HepG2 (cell line): ENCODE measurements around the gene ZSWIM9. TPM values are rescaled to one million over a fixed set of nuclear protein-coding genes. Genes with fewer than 3 reads are reported as not detected.
A peak's percentile ranks its signal among the peaks of the same experiment; 100 is the strongest.

Experiments
- ATAC-seq: fragments of 200-7000 bp; cut with Tn5 transposase; 3 replicates; pipeline ENCODE4 v1.9.1; 2020; ENCODE audit warnings: mild to moderate bottlenecking, moderate library complexity
- BruUV-seq: library from RNA; stranded (reverse); fragments of 400-500 nt; replicated peaks from 2 replicates; lab custom pipeline; 2021; lab: Mats Ljungman, UMichigan
- CTCF ChIA-PET: fragments of 300-600 bp; formaldehyde crosslinking; extraction: SDS; loops from one replicate; lab custom pipeline; 2021; ENCODE audit warnings: low total read pairs, inconsistent platforms, low intra/inter-chr PET ratio; lab: Yijun Ruan, JAX
- POLR2A ChIA-PET: fragments of 350-600 bp; sonication (Branson Sonifier 250); formaldehyde crosslinking; loops from one replicate; lab custom pipeline; 2020; ENCODE audit warnings: antibody characterized with exemption, inconsistent platforms; lab: Yijun Ruan, JAX
- DNase-seq: peaks from one replicate; pipeline ENCODE4 v3.0.0-alpha.2; 2015; ENCODE audit warnings: low spot score
- FAIRE-seq: peaks from 3 replicates; lab custom pipeline; 2011; peaks lifted over from hg19 to GRCh38; lab: Jason Lieb, UNC
- H2AFZ ChIP-seq: one replicate; pipeline ENCODE4 v1.6.1; 2011; ENCODE audit warnings: low read length, inconsistent platforms
- H3K27ac ChIP-seq: fragments of 300-600 bp; 3 replicates; pipeline ENCODE4 v1.8.0; 2011; ENCODE audit warnings: mixed run types, mild to moderate bottlenecking, mixed read lengths, low read length, inconsistent platforms; ENCODE audit not compliant: insufficient read depth; ENCODE audit errors: extremely low read length
- H3K27me3 ChIP-seq, 2 experiments: fragments of 200-600 bp in 1 of 2; 2 replicates in 1 of 2; 3 replicates in 1 of 2; pipeline versions ENCODE4 v1.6.0 to v1.8.0; 2011; ENCODE audit warnings: low read length in 2 of 2, mild to moderate bottlenecking in 2 of 2, moderate library complexity in 2 of 2, inconsistent platforms in 1 of 2; ENCODE audit not compliant: insufficient read depth in 2 of 2, control insufficient read depth in 1 of 2
- H3K36me3 ChIP-seq, 2 experiments: fragments of 200-600 bp in 1 of 2; replicated peaks in 1 of 2; 2 replicates in 1 of 2; 3 replicates in 1 of 2; pipeline versions ENCODE4 v1.5.1 to v1.8.0; 2011; ENCODE audit warnings: low read length in 2 of 2, inconsistent platforms in 1 of 2; ENCODE audit not compliant: insufficient read depth in 2 of 2, control insufficient read depth in 1 of 2
- H3K4me1 ChIP-seq: 2 replicates; pipeline ENCODE4 v1.5.1; 2012; ENCODE audit warnings: low read length, inconsistent platforms; ENCODE audit not compliant: insufficient read depth
- H3K4me2 ChIP-seq: 2 replicates; pipeline ENCODE4 v1.6.0; 2011; ENCODE audit warnings: low read depth, low read length, inconsistent platforms
- H3K4me3 ChIP-seq, 3 experiments: fragments of 200-600 bp in 1 of 3; sonication (generic), shearing (Covaris generic) in 1 of 3; replicated peaks in 1 of 3; 2 replicates each; pipeline ENCODE4 v1.5.1; 2011 to 2016; ENCODE audit warnings: low read length in 3 of 3, inconsistent platforms in 2 of 3, low read depth in 2 of 3, mild to moderate bottlenecking in 2 of 3, control low read depth in 1 of 3, mixed read lengths in 1 of 3; ENCODE audit not compliant: insufficient read depth in 1 of 3
- H3K79me2 ChIP-seq: one replicate; pipeline ENCODE4 v1.6.1; 2011; ENCODE audit warnings: low read length, inconsistent platforms; ENCODE audit not compliant: insufficient read depth
- H3K9ac ChIP-seq: 2 replicates; pipeline ENCODE4 v1.6.0; 2011; ENCODE audit warnings: mild to moderate bottlenecking, low read depth, low read length, inconsistent platforms; ENCODE audit not compliant: insufficient read depth
- H3K9me3 ChIP-seq: 2 replicates; pipeline ENCODE4 v1.5.1; 2012; ENCODE audit warnings: mild to moderate bottlenecking, low read length
- H4K20me1 ChIP-seq: 2 replicates; pipeline ENCODE4 v1.6.0; 2011; ENCODE audit warnings: inconsistent platforms, mild to moderate bottlenecking, low read length, moderate library complexity; ENCODE audit not compliant: insufficient read depth
- AGO2 ChIP-seq: fragments of 200-400 bp; formaldehyde crosslinking; optimal IDR thresholded peaks from 2 replicates; pipeline ENCODE3; 2017; ENCODE audit warnings: mild to moderate bottlenecking, low read depth, low read length, moderate library complexity
- HOXA9 ChIP-seq: sonication (generic); formaldehyde crosslinking; IDR thresholded peaks from 2 replicates; pipeline ENCODE4 v1.8.1; 2022; ENCODE audit warnings: missing genetic modification reagents, mild to moderate bottlenecking, moderate library complexity, borderline replicate concordance
- KDM3A ChIP-seq: IDR thresholded peaks from 2 replicates; pipeline ENCODE4 v1.6.1; 2018; ENCODE audit warnings: low read depth, missing compliant biosample characterization
- KLF15 ChIP-seq: sonication (generic); formaldehyde crosslinking; IDR thresholded peaks from 2 replicates; pipeline ENCODE4 v1.8.1; 2023; ENCODE audit warnings: borderline replicate concordance, mild to moderate bottlenecking, inconsistent platforms, missing genetic modification reagents, mixed read lengths
- MAFG ChIP-seq: sonication (generic); formaldehyde crosslinking; IDR thresholded peaks from 2 replicates; pipeline ENCODE4 v1.5.1; 2020; ENCODE audit warnings: mild to moderate bottlenecking, missing genetic modification reagents
- MBD4 ChIP-seq: IDR thresholded peaks from 2 replicates; pipeline ENCODE4 v1.6.1; 2012; ENCODE audit warnings: low read length, inconsistent platforms, borderline replicate concordance
- RXRB ChIP-seq: IDR thresholded peaks from 2 replicates; pipeline ENCODE4 v1.6.1; 2016; ENCODE audit warnings: borderline replicate concordance, missing genetic modification reagents, missing compliant biosample characterization
- ZNF746 ChIP-seq: sonication (generic); formaldehyde crosslinking; IDR thresholded peaks from 2 replicates; pipeline ENCODE4 v1.8.0; 2022; ENCODE audit warnings: mild to moderate bottlenecking, missing genetic modification reagents
- WGBS: methylation state at CpG from one replicate; pipeline ENCODE4 v1.1.6; 2017; ENCODE audit warnings: low lambda C conversion rate; 5-methylcytosine and 5-hydroxymethylcytosine counted together
- in situ Hi-C: cut with HindIII; loops from 2 replicates; pipeline ENCODE4 v1.10.0; 2017; ENCODE audit warnings: low pct_unique_long_range_greater_than_20kb; ENCODE audit not compliant: extremely low pct_ligation_motif_present
- intact Hi-C: fragments of 100-400 bp; cut with micrococcal nuclease; formaldehyde crosslinking; loops from one replicate; pipeline ENCODE4 v1.10.0; 2022; ENCODE audit not compliant: unreplicated experiment
- polyA plus RNA-seq, 8 experiments: library from polyadenylated mRNA; depleted of rRNA in 3 of 8; stranded (reverse) in 7 of 8; unstranded in 1 of 8; fragments of >200 nt; fragmentation: Illumina TruSeq in 4 of 8; extraction: Trizol in 4 of 8; gene quantifications; 2 replicates each; pipeline versions ENCODE4 v1.2.1 to v1.2.3, GENCODE V29; 2011 to 2016; ENCODE audit warnings: low read depth in 4 of 8, missing spikeins in 1 of 8, mixed read lengths in 1 of 8; ENCODE audit not compliant: insufficient read depth in 1 of 8
- total RNA-seq, 5 experiments: library from RNA; depleted of rRNA; stranded (reverse); fragments of >200 nt; fragmentation: Illumina TruSeq; extraction: Trizol; gene quantifications; 2 replicates each; pipeline ENCODE4 v1.2.3, GENCODE V29; 2016; ENCODE audit warnings: low read depth in 1 of 5
- TF ChIP-seq, protein P1 (sequence below): IDR thresholded peaks from 2 replicates; pipeline ENCODE4 v1.6.1; 2018; ENCODE audit warnings: missing genetic modification reagents
- TF ChIP-seq, protein P2 (sequence below): sonication (generic); formaldehyde crosslinking; conservative IDR thresholded peaks from 2 replicates; pipeline ENCODE4 v1.4.0; 2020; ENCODE audit warnings: missing genetic modification reagents
- TF ChIP-seq, protein P3 (sequence below): sonication (generic); formaldehyde crosslinking; IDR thresholded peaks from 2 replicates; pipeline ENCODE4 v1.5.0; 2020; ENCODE audit warnings: mild to moderate bottlenecking, missing genetic modification reagents
- TF ChIP-seq, protein P4 (sequence below): sonication (generic); formaldehyde crosslinking; IDR thresholded peaks from 2 replicates; pipeline ENCODE4 v1.8.1; 2023; ENCODE audit warnings: mild to moderate bottlenecking, missing genetic modification reagents

Gene ZSWIM9
- total and polyA plus RNA-seq, 2 of the 13 experiments (the other 11 are each of a cell fraction or from before 2014, with no cell fraction given), result 0.18 to 1.1 TPM

DNA sequence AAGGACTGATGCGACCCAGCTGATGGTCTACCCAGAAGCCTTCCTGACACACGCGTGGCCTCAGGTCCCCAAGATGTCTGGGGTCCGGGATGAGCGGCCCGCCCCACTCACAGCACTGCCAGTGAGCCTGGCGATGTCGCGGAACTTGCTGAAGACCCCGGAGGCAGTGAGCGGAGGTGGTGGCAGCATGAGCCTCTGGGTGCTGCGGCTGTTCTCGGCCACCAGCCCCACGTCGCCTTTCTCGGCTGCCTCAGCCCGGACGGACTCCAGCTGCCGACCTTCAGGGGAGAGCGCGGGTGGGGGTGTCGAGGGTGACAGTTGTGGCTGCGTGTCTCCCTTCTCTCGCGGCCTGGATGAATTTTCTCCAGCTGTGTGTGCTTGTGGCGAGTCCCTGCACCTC, 33.1 kb upstream of the ZSWIM9 start:
- no peaks in the 10 kb centered on the region for H3K4me1 ChIP-seq
- no peaks in the 10 kb centered on the region for H3K79me2 ChIP-seq
- no peak overlapping the region for H3K4me3 ChIP-seq
- no peak overlapping the region for H3K27ac ChIP-seq
- FAIRE-seq (no peak), DNase-seq (no peak), ATAC-seq (no peak)
- no peaks in the 10 kb centered on the region for H3K27me3 ChIP-seq
- H3K9ac ChIP-seq, result no peak overlapping the region
- H2AFZ ChIP-seq, result no peak overlapping the region
- BruUV-seq, result no TSS peak
- in situ Hi-C loops (no loop called here), intact Hi-C loops (no loop called here)
- no peak overlapping the region for H3K4me2 ChIP-seq
- 100% methylated on average over 12 of the region's 26 CpGs for WGBS
- peaks cover 4 to 37% of the 10 kb centered on the region in 2 experiments; a peak in 3 of 5 replicates for H3K36me3 ChIP-seq
- TF ChIP-seq, protein P1, sequence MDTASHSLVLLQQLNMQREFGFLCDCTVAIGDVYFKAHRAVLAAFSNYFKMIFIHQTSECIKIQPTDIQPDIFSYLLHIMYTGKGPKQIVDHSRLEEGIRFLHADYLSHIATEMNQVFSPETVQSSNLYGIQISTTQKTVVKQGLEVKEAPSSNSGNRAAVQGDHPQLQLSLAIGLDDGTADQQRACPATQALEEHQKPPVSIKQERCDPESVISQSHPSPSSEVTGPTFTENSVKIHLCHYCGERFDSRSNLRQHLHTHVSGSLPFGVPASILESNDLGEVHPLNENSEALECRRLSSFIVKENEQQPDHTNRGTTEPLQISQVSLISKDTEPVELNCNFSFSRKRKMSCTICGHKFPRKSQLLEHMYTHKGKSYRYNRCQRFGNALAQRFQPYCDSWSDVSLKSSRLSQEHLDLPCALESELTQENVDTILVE (CRISPR knock-in tag), result no peak
- TF ChIP-seq AGO2 (peak; percentile 33), HOXA9 (CRISPR knock-in tag) (no peak), KLF15 (CRISPR knock-in tag) (no peak)
- POLR2A ChIA-PET, result no interaction called here
- CTCF ChIA-PET, result no interaction called here
- no peaks in the 10 kb centered on the region for H3K9me3 ChIP-seq
- no peaks in the 10 kb centered on the region for H4K20me1 ChIP-seq

DNA sequence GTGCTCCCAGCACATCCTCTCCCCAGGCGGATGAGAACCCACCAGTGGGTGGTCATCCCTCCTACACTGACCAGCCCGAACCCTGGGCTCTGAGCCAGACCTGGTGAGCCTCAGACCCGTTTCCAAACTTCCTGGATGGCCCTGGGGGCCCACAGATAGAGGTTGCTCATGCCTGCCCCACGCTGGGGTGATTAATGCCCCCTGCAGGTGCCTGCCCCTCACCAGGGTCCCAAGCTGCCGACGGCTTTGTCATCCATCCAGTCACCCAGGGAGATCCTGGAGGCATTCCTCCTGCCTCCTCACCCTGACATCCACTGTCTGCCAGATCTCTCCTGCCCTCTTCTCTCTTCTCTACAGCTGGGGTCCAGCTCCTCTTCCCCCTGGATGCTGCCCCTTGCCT, 31.4 kb upstream of the ZSWIM9 start:
- Histone ChIP-seq H3K9ac (no peak overlapping the region), H4K20me1 (no peaks in the 10 kb centered on the region), H2AFZ (no peak overlapping the region), H3K4me3 (no peak overlapping the region), H3K27ac (no peak overlapping the region), H3K4me1 (no peaks in the 10 kb centered on the region), H3K79me2 (no peaks in the 10 kb centered on the region), H3K27me3 (no peaks in the 10 kb centered on the region), H3K36me3 (peaks cover 5 to 40% of the 10 kb centered on the region in 2 experiments; a peak in 3 of 5 replicates), H3K9me3 (no peaks in the 10 kb centered on the region), H3K4me2 (no peak overlapping the region)
- ChIA-PET CTCF (no interaction called here), POLR2A (no interaction called here)
- in situ Hi-C loops, result no loop called here
- DNase-seq (no peak), FAIRE-seq (no peak), ATAC-seq (no peak)
- intact Hi-C loops, result no loop called here
- TF ChIP-seq, protein P2, sequence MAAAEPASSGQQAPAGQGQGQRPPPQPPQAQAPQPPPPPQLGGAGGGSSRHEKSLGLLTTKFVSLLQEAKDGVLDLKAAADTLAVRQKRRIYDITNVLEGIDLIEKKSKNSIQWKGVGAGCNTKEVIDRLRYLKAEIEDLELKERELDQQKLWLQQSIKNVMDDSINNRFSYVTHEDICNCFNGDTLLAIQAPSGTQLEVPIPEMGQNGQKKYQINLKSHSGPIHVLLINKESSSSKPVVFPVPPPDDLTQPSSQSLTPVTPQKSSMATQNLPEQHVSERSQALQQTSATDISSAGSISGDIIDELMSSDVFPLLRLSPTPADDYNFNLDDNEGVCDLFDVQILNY, result no peak
- TF ChIP-seq MAFG (CRISPR knock-in tag) (no peak), RXRB (CRISPR knock-in tag) (no peak), ZNF746 (no peak), MBD4 (no peak), KDM3A (CRISPR knock-in tag) (no peak)
- TF ChIP-seq, protein P3, sequence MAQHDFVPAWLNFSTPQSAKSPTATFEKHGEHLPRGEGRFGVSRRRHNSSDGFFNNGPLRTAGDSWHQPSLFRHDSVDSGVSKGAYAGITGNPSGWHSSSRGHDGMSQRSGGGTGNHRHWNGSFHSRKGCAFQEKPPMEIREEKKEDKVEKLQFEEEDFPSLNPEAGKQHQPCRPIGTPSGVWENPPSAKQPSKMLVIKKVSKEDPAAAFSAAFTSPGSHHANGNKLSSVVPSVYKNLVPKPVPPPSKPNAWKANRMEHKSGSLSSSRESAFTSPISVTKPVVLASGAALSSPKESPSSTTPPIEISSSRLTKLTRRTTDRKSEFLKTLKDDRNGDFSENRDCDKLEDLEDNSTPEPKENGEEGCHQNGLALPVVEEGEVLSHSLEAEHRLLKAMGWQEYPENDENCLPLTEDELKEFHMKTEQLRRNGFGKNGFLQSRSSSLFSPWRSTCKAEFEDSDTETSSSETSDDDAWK (CRISPR knock-in tag), result no peak
- TF ChIP-seq, protein P4, sequence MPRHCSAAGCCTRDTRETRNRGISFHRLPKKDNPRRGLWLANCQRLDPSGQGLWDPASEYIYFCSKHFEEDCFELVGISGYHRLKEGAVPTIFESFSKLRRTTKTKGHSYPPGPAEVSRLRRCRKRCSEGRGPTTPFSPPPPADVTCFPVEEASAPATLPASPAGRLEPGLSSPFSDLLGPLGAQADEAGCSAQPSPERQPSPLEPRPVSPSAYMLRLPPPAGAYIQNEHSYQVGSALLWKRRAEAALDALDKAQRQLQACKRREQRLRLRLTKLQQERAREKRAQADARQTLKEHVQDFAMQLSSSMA (CRISPR knock-in tag), result no peak
- BruUV-seq, result TSS peak; percentile 67
- 100% methylated on average over 3 of the region's 6 CpGs for WGBS
